B cell (primary cell): Measurements from ENCODE around the gene DSP. TPM values are rescaled to one million over a fixed set of nuclear protein-coding genes. Genes with fewer than 3 reads are reported as not detected.

ENCODE experiments used
- ATAC-seq: fragments of 200-7000 bp; cut with Tn5 transposase; one replicate; pipeline ENCODE4 v1.10.0; 2021; ENCODE audit warnings: low read depth, mild to moderate bottlenecking, moderate number of reproducible peaks, moderate library complexity
- CTCF ChIA-PET: fragments of 350-600 bp; sonication (Branson Sonifier 250); formaldehyde crosslinking; loops from one replicate; lab custom pipeline; 2021; ENCODE audit warnings: antibody characterized with exemption, inconsistent platforms; lab: Charles Lee
- POLR2A ChIA-PET: fragments of 350-600 bp; sonication (Branson Sonifier 250); formaldehyde crosslinking; loops from one replicate; lab custom pipeline; 2021; ENCODE audit warnings: antibody characterized with exemption; lab: Charles Lee
- DNase-seq: peaks from one replicate; pipeline ENCODE4 v3.0.0; 2013
- H2AFZ ChIP-seq: 2 replicates; pipeline ENCODE4 v1.6.1; 2012; ENCODE audit warnings: mild to moderate bottlenecking, low read depth, low read length; ENCODE audit not compliant: insufficient read depth, poor library complexity, severe bottlenecking
- H3K27ac ChIP-seq, 2 donors: 1 replicate in 1 of 2; 2 replicates in 1 of 2; pipeline ENCODE4 v1.5.1; 2012 to 2013; ENCODE audit warnings: low read length in 2 of 2, mild to moderate bottlenecking in 2 of 2, moderate library complexity in 1 of 2
- H3K27me3 ChIP-seq, 4 experiments: fragments of 200-600 bp in 1 of 4; sonication (generic) in 1 of 4; replicated peaks in 1 of 4; 1 replicate in 2 of 4; 2 replicates in 2 of 4; pipeline versions ENCODE4 v1.6.1 to v1.7.0; 2013 to 2016; ENCODE audit warnings: low read length in 3 of 4, mild to moderate bottlenecking in 2 of 4, mixed read lengths in 1 of 4, moderate library complexity in 1 of 4; ENCODE audit not compliant: insufficient read depth in 4 of 4, control insufficient read depth in 3 of 4; ENCODE audit errors: control extremely low read depth in 1 of 4
- H3K36me3 ChIP-seq, 2 experiments: replicated peaks in 1 of 2; 1 replicate in 1 of 2; 2 replicates in 1 of 2; pipeline versions ENCODE4 v1.6.1 to v1.7.1; 2013; ENCODE audit warnings: low read length in 1 of 2; ENCODE audit not compliant: insufficient read depth in 2 of 2, control insufficient read depth in 1 of 2; ENCODE audit errors: control extremely low read depth in 1 of 2, extremely low read depth in 1 of 2
- H3K4me1 ChIP-seq, 2 donors: fragments of 200-600 bp in 1 of 2; sonication (generic) in 1 of 2; 1 replicate in 1 of 2; 2 replicates in 1 of 2; pipeline versions ENCODE4 v1.5.1 to v1.6.1; 2013 to 2017; ENCODE audit warnings: low read length in 2 of 2; ENCODE audit not compliant: control insufficient read depth in 2 of 2, insufficient read depth in 2 of 2
- H3K4me2 ChIP-seq: replicated peaks from 2 replicates; pipeline ENCODE3; 2012; ENCODE audit warnings: mild to moderate bottlenecking, low read depth, low read length; ENCODE audit not compliant: poor library complexity, severe bottlenecking
- H3K4me3 ChIP-seq, 5 experiments: fragments of 200-600 bp in 1 of 5; sonication (generic) in 1 of 5; 1 replicate in 3 of 5; 2 replicates in 2 of 5; pipeline versions ENCODE4 v1.5.1 to v1.7.0; 2011 to 2016; ENCODE audit warnings: low read length in 4 of 5, mild to moderate bottlenecking in 4 of 5, low read depth in 2 of 5, control low read depth in 1 of 5, moderate library complexity in 1 of 5; ENCODE audit not compliant: insufficient read depth in 1 of 5; ENCODE audit errors: control extremely low read depth in 1 of 5, extremely low read depth in 1 of 5
- H3K79me2 ChIP-seq: fragments of 200-600 bp; sonication (generic); one replicate; pipeline ENCODE4 v1.6.0; 2016; ENCODE audit warnings: low read length; ENCODE audit not compliant: control insufficient read depth, insufficient read depth
- H3K9ac ChIP-seq: fragments of 200-600 bp; sonication (generic); 2 replicates; pipeline ENCODE4 v1.6.1; 2017; ENCODE audit warnings: mild to moderate bottlenecking, low read length, moderate library complexity
- H3K9me3 ChIP-seq, 3 donors: one replicate each; pipeline versions ENCODE4 v1.6.1 to v1.7.1; 2013; ENCODE audit warnings: low read length in 2 of 3; ENCODE audit not compliant: control insufficient read depth in 2 of 3, insufficient read depth in 1 of 3; ENCODE audit errors: control extremely low read depth in 1 of 3
- H4K20me1 ChIP-seq: 2 replicates; pipeline ENCODE4 v1.6.0; 2012; ENCODE audit warnings: mild to moderate bottlenecking, low read length; ENCODE audit not compliant: insufficient read depth, control insufficient read depth, poor library complexity, severe bottlenecking
- H3K27ac Mint-ChIP-seq: one replicate; pipeline ENCODE4 v1.8.0; 2021; ENCODE audit warnings: mixed read lengths
- H3K27me3 Mint-ChIP-seq: one replicate; pipeline ENCODE4 v1.8.0; 2021; ENCODE audit warnings: mixed read lengths
- H3K4me1 Mint-ChIP-seq: one replicate; pipeline ENCODE4 v1.8.0; 2021; ENCODE audit warnings: mixed read lengths
- H3K4me3 Mint-ChIP-seq: one replicate; pipeline ENCODE4 v1.8.0; 2021; ENCODE audit warnings: mixed read lengths
- H3K9me3 Mint-ChIP-seq: one replicate; pipeline ENCODE4 v1.8.0; 2022; ENCODE audit warnings: mixed read lengths; ENCODE audit not compliant: insufficient read depth
- EZH2 ChIP-seq: IDR thresholded peaks from 2 replicates; pipeline ENCODE4 v1.6.1; 2012; ENCODE audit warnings: borderline replicate concordance, low read depth, mild to moderate bottlenecking, moderate library complexity, low read length; ENCODE audit not compliant: insufficient read depth, poor library complexity, severe bottlenecking
- WGBS: methylation state at CpG from one replicate; pipeline ENCODE4 v1.1.5; 2013; ENCODE audit warnings: missing lambda C conversion rate; ENCODE audit not compliant: insufficient coverage; 5-methylcytosine and 5-hydroxymethylcytosine counted together
- intact Hi-C: fragments of 100-400 bp; cut with micrococcal nuclease; formaldehyde crosslinking; loops from one replicate; pipeline ENCODE4 v1.10.0; 2022
- polyA minus RNA-seq: library from RNA; depleted of rRNA, polyadenylated mRNA; stranded (reverse); fragments of >200 nt; gene quantifications from 2 replicates; pipeline ENCODE4 v1.2.3, GENCODE V29; 2012
- polyA plus RNA-seq: library from polyadenylated mRNA; depleted of rRNA; stranded (reverse); fragments of >200 nt; gene quantifications from 2 replicates; pipeline ENCODE4 v1.2.3, GENCODE V29; 2012
- total RNA-seq, 2 donors: library from RNA; stranded (reverse); fragments of 120-200 nt in 1 of 2; gene quantifications; 1 replicate in 1 of 2; 2 replicates in 1 of 2; pipeline versions ENCODE4 v1.2.3 to v1.2.4, GENCODE V29; 2013 to 2022
- TF ChIP-seq, protein P1 (sequence below): fragments of 200-600 bp; IDR thresholded peaks from one replicate; pipeline ENCODE4 v1.8.0; 2022; ENCODE audit warnings: antibody characterized with exemption, mild to moderate bottlenecking

The DSP gene, protein sequence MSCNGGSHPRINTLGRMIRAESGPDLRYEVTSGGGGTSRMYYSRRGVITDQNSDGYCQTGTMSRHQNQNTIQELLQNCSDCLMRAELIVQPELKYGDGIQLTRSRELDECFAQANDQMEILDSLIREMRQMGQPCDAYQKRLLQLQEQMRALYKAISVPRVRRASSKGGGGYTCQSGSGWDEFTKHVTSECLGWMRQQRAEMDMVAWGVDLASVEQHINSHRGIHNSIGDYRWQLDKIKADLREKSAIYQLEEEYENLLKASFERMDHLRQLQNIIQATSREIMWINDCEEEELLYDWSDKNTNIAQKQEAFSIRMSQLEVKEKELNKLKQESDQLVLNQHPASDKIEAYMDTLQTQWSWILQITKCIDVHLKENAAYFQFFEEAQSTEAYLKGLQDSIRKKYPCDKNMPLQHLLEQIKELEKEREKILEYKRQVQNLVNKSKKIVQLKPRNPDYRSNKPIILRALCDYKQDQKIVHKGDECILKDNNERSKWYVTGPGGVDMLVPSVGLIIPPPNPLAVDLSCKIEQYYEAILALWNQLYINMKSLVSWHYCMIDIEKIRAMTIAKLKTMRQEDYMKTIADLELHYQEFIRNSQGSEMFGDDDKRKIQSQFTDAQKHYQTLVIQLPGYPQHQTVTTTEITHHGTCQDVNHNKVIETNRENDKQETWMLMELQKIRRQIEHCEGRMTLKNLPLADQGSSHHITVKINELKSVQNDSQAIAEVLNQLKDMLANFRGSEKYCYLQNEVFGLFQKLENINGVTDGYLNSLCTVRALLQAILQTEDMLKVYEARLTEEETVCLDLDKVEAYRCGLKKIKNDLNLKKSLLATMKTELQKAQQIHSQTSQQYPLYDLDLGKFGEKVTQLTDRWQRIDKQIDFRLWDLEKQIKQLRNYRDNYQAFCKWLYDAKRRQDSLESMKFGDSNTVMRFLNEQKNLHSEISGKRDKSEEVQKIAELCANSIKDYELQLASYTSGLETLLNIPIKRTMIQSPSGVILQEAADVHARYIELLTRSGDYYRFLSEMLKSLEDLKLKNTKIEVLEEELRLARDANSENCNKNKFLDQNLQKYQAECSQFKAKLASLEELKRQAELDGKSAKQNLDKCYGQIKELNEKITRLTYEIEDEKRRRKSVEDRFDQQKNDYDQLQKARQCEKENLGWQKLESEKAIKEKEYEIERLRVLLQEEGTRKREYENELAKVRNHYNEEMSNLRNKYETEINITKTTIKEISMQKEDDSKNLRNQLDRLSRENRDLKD (N-terminal part only)
- total RNA-seq (not detected in 2 replicates), polyA plus RNA-seq (not detected in 2 replicates), polyA minus RNA-seq (0.07 TPM in 1 of 2 replicates, not detected in the other)
- total RNA-seq (2013), result 12.4 TPM

DNA sequence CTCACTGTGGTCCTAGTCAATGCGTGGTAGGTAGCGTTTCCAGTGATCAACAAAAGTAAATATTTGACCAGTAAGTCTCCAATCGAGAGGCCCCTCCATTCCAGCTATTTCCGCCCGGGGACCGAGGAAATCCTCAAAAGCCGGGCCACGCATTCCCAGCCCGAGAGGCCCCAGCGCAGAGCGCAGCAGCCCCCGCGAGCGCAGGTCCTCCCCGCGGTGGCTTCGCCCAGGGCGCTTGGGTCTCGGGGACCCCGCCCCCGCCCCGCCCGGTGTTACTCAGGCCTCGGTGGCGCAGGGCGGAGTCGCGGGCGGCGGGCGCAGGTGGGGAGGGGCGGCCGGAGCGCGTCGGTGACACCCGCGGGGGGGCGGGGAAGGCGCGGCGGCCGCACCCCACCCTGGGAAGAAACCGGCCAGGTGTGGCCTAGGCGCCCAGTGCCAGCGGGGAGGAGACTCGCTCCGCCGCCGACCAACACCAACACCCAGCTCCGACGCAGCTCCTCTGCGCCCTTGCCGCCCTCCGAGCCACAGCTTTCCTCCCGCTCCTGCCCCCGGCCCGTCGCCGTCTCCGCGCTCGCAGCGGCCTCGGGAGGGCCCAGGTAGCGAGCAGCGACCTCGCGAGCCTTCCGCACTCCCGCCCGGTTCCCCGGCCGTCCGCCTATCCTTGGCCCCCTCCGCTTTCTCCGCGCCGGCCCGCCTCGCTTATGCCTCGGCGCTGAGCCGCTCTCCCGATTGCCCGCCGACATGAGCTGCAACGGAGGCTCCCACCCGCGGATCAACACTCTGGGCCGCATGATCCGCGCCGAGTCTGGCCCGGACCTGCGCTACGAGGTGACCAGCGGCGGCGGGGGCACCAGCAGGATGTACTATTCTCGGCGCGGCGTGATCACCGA lies at the start of gene DSP:
Gene DSP, plus strand, starts transcription at position 497 of the 890 bp plus-strand sequence. Its CDS starts 245 bp downstream, at position 742.
- Histone ChIP-seq H3K4me1 (peaks cover 25% of the 10 kb centered on the region in 2 donors), H3K27ac (no peak within 1 kb of the TSS), H3K9me3 (peaks cover 0 to 7% (median 0%) of the 10 kb centered on the region in 3 donors), H3K79me2 (no peaks in the 10 kb centered on the region), H2AFZ (peak within 1 kb of the TSS; percentile 77), H3K36me3 (no peaks in the 10 kb centered on the region), H3K4me3 (peak within 1 kb of the TSS; percentile 47 to 68 (median 59)), H3K9ac (peak within 1 kb of the TSS; percentile 67), H3K4me2 (peak within 1 kb of the TSS; percentile 99), H3K27me3 (peaks cover 0 to 46% (median 41%) of the 10 kb centered on the region in 4 experiments), H4K20me1 (no peaks in the 10 kb centered on the region)
- WGBS, result under 1% methylated on average over 105 of the region's 105 CpGs
- Mint-ChIP-seq H3K9me3 (no peaks in the 10 kb centered on the region), H3K4me1 (peaks cover 19% of the 10 kb centered on the region), H3K4me3 (peak within 1 kb of the TSS; percentile 86), H3K27ac (no peak within 1 kb of the TSS), H3K27me3 (peaks cover 59% of the 10 kb centered on the region)
- POLR2A ChIA-PET, result no interaction called here
- intact Hi-C loops, result no loop called here
- TF ChIP-seq EZH2, result no peak
- TF ChIP-seq, protein P1, sequence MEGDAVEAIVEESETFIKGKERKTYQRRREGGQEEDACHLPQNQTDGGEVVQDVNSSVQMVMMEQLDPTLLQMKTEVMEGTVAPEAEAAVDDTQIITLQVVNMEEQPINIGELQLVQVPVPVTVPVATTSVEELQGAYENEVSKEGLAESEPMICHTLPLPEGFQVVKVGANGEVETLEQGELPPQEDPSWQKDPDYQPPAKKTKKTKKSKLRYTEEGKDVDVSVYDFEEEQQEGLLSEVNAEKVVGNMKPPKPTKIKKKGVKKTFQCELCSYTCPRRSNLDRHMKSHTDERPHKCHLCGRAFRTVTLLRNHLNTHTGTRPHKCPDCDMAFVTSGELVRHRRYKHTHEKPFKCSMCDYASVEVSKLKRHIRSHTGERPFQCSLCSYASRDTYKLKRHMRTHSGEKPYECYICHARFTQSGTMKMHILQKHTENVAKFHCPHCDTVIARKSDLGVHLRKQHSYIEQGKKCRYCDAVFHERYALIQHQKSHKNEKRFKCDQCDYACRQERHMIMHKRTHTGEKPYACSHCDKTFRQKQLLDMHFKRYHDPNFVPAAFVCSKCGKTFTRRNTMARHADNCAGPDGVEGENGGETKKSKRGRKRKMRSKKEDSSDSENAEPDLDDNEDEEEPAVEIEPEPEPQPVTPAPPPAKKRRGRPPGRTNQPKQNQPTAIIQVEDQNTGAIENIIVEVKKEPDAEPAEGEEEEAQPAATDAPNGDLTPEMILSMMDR, result no peak
- ATAC-seq (peak; percentile 59), DNase-seq (peak; percentile 73)
- CTCF ChIA-PET, result no interaction called here
